Inflammatory macrophage (primary cell): ENCODE data around the gene NAA25.
A peak's percentile ranks its signal among the peaks of the same experiment; 100 is the strongest.

ENCODE experiments used
- DNase-seq, 2 donors: peaks; one replicate each; pipeline ENCODE4 v3.0.0-alpha.2; 2020 to 2022
- total RNA-seq, 18 experiments: gene quantifications; one replicate each; lab custom pipeline; 2026; ENCODE audit warnings: mixed read lengths in 6 of 18, inconsistent platforms in 2 of 18; lab: John Stamatoyannopoulos, UW

The NAA25 gene
- total RNA-seq, result 19.1 to 71.5 (median 45.9) reads per million in 18 experiments

GRCh38 chr12:112108202-112109079, at the start of gene NAA25:
Gene NAA25, minus strand, starts transcription at chr12:112108783. Its CDS starts 10 bp downstream, at chr12:112108773.
- peak; percentile 88 to 93 for DNase-seq

- no peak for DNase-seq
Measured at GRCh38 chr12:112153893-112154219, 45.3 kb upstream of the NAA25 start.

- no peak for DNase-seq
Measured at GRCh38 chr12:112153181-112153892, 44.8 kb upstream of the NAA25 start.

- no peak for DNase-seq
Measured at GRCh38 chr12:112151766-112152541, 43.4 kb upstream of the NAA25 start.

GRCh38 chr12:112149596-112149995, 41.0 kb upstream of the NAA25 start:
- DNase-seq, result no peak

- no peak for DNase-seq
Measured at GRCh38 chr12:112148031-112148513, 39.5 kb upstream of the NAA25 start.

- no peak for DNase-seq
Measured at GRCh38 chr12:112146123-112146522, 37.5 kb upstream of the NAA25 start.

- peak; percentile 82 to 88 for DNase-seq
Measured at GRCh38 chr12:112140728-112141127, 32.1 kb upstream of the NAA25 start.

- no peak for DNase-seq
Measured at GRCh38 chr12:112134731-112135130, 26.1 kb upstream of the NAA25 start.

GRCh38 chr12:112133418-112133817, 24.8 kb upstream of the NAA25 start:
- no peak for DNase-seq

GRCh38 chr12:112131686-112132085, 23.1 kb upstream of the NAA25 start:
- DNase-seq, result no peak

- DNase-seq, result peak; percentile 50 to 67
Measured at GRCh38 chr12:112130441-112130998, 21.9 kb upstream of the NAA25 start.

- no peak for DNase-seq
Measured at GRCh38 chr12:112126911-112127310, 18.3 kb upstream of the NAA25 start.

- peak in 1 of 2 donors; percentile 17 for DNase-seq
Measured at GRCh38 chr12:112126000-112126438, 17.4 kb upstream of the NAA25 start.

- peak; percentile 97 to 98 for DNase-seq
Measured at GRCh38 chr12:112125250-112125999, 16.8 kb upstream of the NAA25 start, which contains the start of gene TRAFD1. Gene TRAFD1, plus strand, starts transcription at chr12:112125560. Its CDS starts 4,963 bp downstream, at chr12:112130523.

- DNase-seq, result no peak
Measured at GRCh38 chr12:112124918-112125249, 16.3 kb upstream of the NAA25 start.

GRCh38 chr12:112122823-112123690, 14.5 kb upstream of the NAA25 start:
- DNase-seq, result no peak

- DNase-seq, result no peak
Measured at GRCh38 chr12:112121780-112122565, 13.4 kb upstream of the NAA25 start.

- no peak for DNase-seq
Measured at GRCh38 chr12:112117685-112118084, 9.1 kb upstream of the NAA25 start.
